Measurements from ENCODE around the gene CNTNAP2. TPM values are rescaled to one million over a fixed set of nuclear protein-coding genes. Genes with fewer than 3 reads are reported as not detected.

The CNTNAP2 gene
- total RNA-seq, 1 experiment from 2014 or later = 64.5 TPM

- H3K79me2 ChIP-seq (ENCODE audit: insufficient read depth, low read length) = no peaks in the 10 kb centered on the region
- H3K36me3 Mint-ChIP-seq (ENCODE audit: insufficient read depth in 1 of 3, low read depth in 3 of 3) = peaks cover 47 to 61% (median 52%) of the 10 kb centered on the region in 3 experiments
- no peak overlapping the region for H2BK12ac ChIP-seq (ENCODE audit: insufficient read length, low read depth, low read length)
- no peak overlapping the region for H3T11ph ChIP-seq (ENCODE audit: low read length)
- H3K27ac ChIP-seq (ENCODE audit: insufficient read length, low read depth, low read length) = no peak overlapping the region
- H2AFZ ChIP-seq (ENCODE audit: low read length) = no peak overlapping the region
- TF ChIP-seq, protein P1, sequence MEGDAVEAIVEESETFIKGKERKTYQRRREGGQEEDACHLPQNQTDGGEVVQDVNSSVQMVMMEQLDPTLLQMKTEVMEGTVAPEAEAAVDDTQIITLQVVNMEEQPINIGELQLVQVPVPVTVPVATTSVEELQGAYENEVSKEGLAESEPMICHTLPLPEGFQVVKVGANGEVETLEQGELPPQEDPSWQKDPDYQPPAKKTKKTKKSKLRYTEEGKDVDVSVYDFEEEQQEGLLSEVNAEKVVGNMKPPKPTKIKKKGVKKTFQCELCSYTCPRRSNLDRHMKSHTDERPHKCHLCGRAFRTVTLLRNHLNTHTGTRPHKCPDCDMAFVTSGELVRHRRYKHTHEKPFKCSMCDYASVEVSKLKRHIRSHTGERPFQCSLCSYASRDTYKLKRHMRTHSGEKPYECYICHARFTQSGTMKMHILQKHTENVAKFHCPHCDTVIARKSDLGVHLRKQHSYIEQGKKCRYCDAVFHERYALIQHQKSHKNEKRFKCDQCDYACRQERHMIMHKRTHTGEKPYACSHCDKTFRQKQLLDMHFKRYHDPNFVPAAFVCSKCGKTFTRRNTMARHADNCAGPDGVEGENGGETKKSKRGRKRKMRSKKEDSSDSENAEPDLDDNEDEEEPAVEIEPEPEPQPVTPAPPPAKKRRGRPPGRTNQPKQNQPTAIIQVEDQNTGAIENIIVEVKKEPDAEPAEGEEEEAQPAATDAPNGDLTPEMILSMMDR (conservative IDR thresholded peaks at IDR 0.05) = no peak
- H2BK5ac ChIP-seq (ENCODE audit: insufficient read length, low read length) = no peak overlapping the region
- H2BK15ac ChIP-seq (ENCODE audit: low read depth, low read length) = no peak overlapping the region
- H3K79me1 ChIP-seq (ENCODE audit: insufficient read depth, low read depth, low read length, poor library complexity, severe bottlenecking) = no peaks in the 10 kb centered on the region
- no peak overlapping the region for H3K23ac ChIP-seq (ENCODE audit: insufficient read length, low read depth, low read length)
- no peak overlapping the region for H3K9ac ChIP-seq (ENCODE audit: extremely low read depth, insufficient read length, low read length)
- no peaks in the 10 kb centered on the region for H4K20me1 ChIP-seq (ENCODE audit: control insufficient read depth, insufficient read depth, insufficient read length)
- no peak overlapping the region for H2BK120ac ChIP-seq (ENCODE audit: low read depth, low read length, poor library complexity, severe bottlenecking)
- no peak overlapping the region; a peak in 1 of 7 replicates for H3K27ac Mint-ChIP-seq
- WGBS (ENCODE audit: extremely low coverage, insufficient read length, low lambda C conversion rate) = no CpG with 5 or more reads among the region's 10 CpGs
- H3K4me3 Mint-ChIP-seq = no peak overlapping the region
- H3K27me3 Mint-ChIP-seq (ENCODE audit: low read depth) = no peaks in the 10 kb centered on the region
- H3K9me3 ChIP-seq (ENCODE audit: control insufficient read depth, low read depth, low read length) = no peaks in the 10 kb centered on the region
- H4K5ac ChIP-seq (ENCODE audit: insufficient read length, low read depth, low read length) = no peak overlapping the region
- no peak overlapping the region for H3K4me2 ChIP-seq (ENCODE audit: insufficient read depth, insufficient read length, low read length)
- H3K18ac ChIP-seq (ENCODE audit: insufficient read length, low read depth, low read length) = no peak overlapping the region
- no peak overlapping the region for H3K4ac ChIP-seq (ENCODE audit: low read depth, low read length)
- no peak overlapping the region for H3K56ac ChIP-seq (ENCODE audit: insufficient read length, low read depth, low read length)
- DNase-seq = no peak
- H3K4me1 Mint-ChIP-seq = peaks cover 14 to 15% of the 10 kb centered on the region in 2 experiments
- no peak overlapping the region for H3K14ac ChIP-seq (ENCODE audit: insufficient read depth, low read length)
- no peaks in the 10 kb centered on the region for H3K4me1 ChIP-seq (ENCODE audit: insufficient read depth, low read length)
- H4K8ac ChIP-seq (replicated peaks; ENCODE audit: insufficient read length, low read depth, low read length) = no peak overlapping the region
- H4K91ac ChIP-seq (ENCODE audit: insufficient read length, low read depth, low read length) = no peak overlapping the region
- no peaks in the 10 kb centered on the region for H3K23me2 ChIP-seq (ENCODE audit: insufficient read length, low read depth, low read length, poor library complexity, severe bottlenecking)
- H3K9me3 Mint-ChIP-seq = peaks cover 17 to 28% of the 10 kb centered on the region in 2 experiments
- H3K27me3 ChIP-seq (ENCODE audit: insufficient read depth, low read length) = no peaks in the 10 kb centered on the region
- no peak overlapping the region for H2AK5ac ChIP-seq (ENCODE audit: insufficient read length, low read length)
- H2BK20ac ChIP-seq (ENCODE audit: low read depth, low read length, poor library complexity, severe bottlenecking) = no peak overlapping the region
Measured at GRCh38 chr7:148368562-148368961, 2252.0 kb downstream of the CNTNAP2 start.
